ENCODE measurements around the gene TUBA4B. TPM values are rescaled to one million over a fixed set of nuclear protein-coding genes. Genes with fewer than 3 reads are reported as not detected.

TUBA4B gene
- total RNA-seq, 3 donors from 2014 or later (not counting 1 experiment from before 2014, with no cell fraction given) = not detected

GRCh38 chr2:219220652-219221402 is 32.2 kb upstream of the TUBA4B start:
- H3K4me1 Mint-ChIP-seq = peaks cover 6 to 28% of the 10 kb centered on the region in 2 donors
- H3K4me3 ChIP-seq (ENCODE audit: low read length) = no peak overlapping the region
- peaks cover 33% of the 10 kb centered on the region for H3K4me1 ChIP-seq (ENCODE audit: control insufficient read depth, insufficient read depth, low read length)
- H3K27ac ChIP-seq (ENCODE audit: low read length) = no peak overlapping the region
- peaks cover 7% of the 10 kb centered on the region for H3K36me3 Mint-ChIP-seq
- H3K36me3 ChIP-seq (ENCODE audit: control insufficient read depth, insufficient read depth, low read length) = peaks cover 55% of the 10 kb centered on the region
- no peaks in the 10 kb centered on the region for H3K9me3 ChIP-seq (ENCODE audit: control insufficient read depth, insufficient read depth, low read length)
- no peak for TF ChIP-seq CTCF (IDR thresholded peaks at IDR 0.05)
- no peak for DNase-seq
- no peaks in the 10 kb centered on the region for H3K27me3 ChIP-seq (ENCODE audit: control insufficient read depth, insufficient read depth, low read length)
- no peaks in the 10 kb centered on the region for H3K27me3 Mint-ChIP-seq (ENCODE audit: low read depth in 2 of 2)
- no peak for ATAC-seq
- H3K27ac Mint-ChIP-seq = peak overlapping the region in 1 of 2 donors; percentile 8
- H3K9me3 Mint-ChIP-seq = no peaks in the 10 kb centered on the region
- WGBS (ENCODE audit: insufficient coverage) = 93% methylated on average over 12 of the region's 19 CpGs
- intact Hi-C loops (cut with micrococcal nuclease) = no loop called here
- H3K4me3 Mint-ChIP-seq = no peak overlapping the region

- intact Hi-C loops (cut with micrococcal nuclease) = no loop called here
- no peaks in the 10 kb centered on the region for H3K27me3 Mint-ChIP-seq (ENCODE audit: low read depth in 2 of 2)
- no peaks in the 10 kb centered on the region for H3K9me3 Mint-ChIP-seq
- Histone ChIP-seq H3K27me3 (ENCODE audit: control insufficient read depth, insufficient read depth, low read length) (no peaks in the 10 kb centered on the region), H3K36me3 (ENCODE audit: control insufficient read depth, insufficient read depth, low read length) (peaks cover 60% of the 10 kb centered on the region), H3K9me3 (ENCODE audit: control insufficient read depth, insufficient read depth, low read length) (no peaks in the 10 kb centered on the region), H3K27ac (ENCODE audit: low read length) (no peak overlapping the region), H3K4me3 (ENCODE audit: low read length) (no peak overlapping the region), H3K4me1 (ENCODE audit: control insufficient read depth, insufficient read depth, low read length) (peaks cover 33% of the 10 kb centered on the region)
- H3K4me3 Mint-ChIP-seq = no peak overlapping the region
- no peak for ATAC-seq
- WGBS (ENCODE audit: insufficient coverage) = 96% methylated on average over 16 of the region's 16 CpGs
- no peak overlapping the region for H3K27ac Mint-ChIP-seq
- DNase-seq = no peak
- no peak for TF ChIP-seq CTCF (IDR thresholded peaks at IDR 0.05)
- peaks cover 6 to 28% of the 10 kb centered on the region in 2 donors for H3K4me1 Mint-ChIP-seq
- peaks cover 7% of the 10 kb centered on the region for H3K36me3 Mint-ChIP-seq
These were observed 31.0 kb upstream of the TUBA4B start for GRCh38 chr2:219221957-219222518.

GRCh38 chr2:219223831-219224610 is 29.0 kb upstream of the TUBA4B start:
- Mint-ChIP-seq H3K4me3 (no peak overlapping the region), H3K9me3 (no peaks in the 10 kb centered on the region), H3K4me1 (peaks cover 15 to 36% of the 10 kb centered on the region in 2 donors), H3K27ac (no peak overlapping the region), H3K36me3 (peaks cover 7% of the 10 kb centered on the region), H3K27me3 (ENCODE audit: low read depth in 2 of 2) (no peaks in the 10 kb centered on the region)
- Histone ChIP-seq H3K9me3 (ENCODE audit: control insufficient read depth, insufficient read depth, low read length) (no peaks in the 10 kb centered on the region), H3K4me1 (ENCODE audit: control insufficient read depth, insufficient read depth, low read length) (peaks cover 33% of the 10 kb centered on the region), H3K27me3 (ENCODE audit: control insufficient read depth, insufficient read depth, low read length) (no peaks in the 10 kb centered on the region), H3K4me3 (ENCODE audit: low read length) (no peak overlapping the region), H3K36me3 (ENCODE audit: control insufficient read depth, insufficient read depth, low read length) (peaks cover 60% of the 10 kb centered on the region), H3K27ac (ENCODE audit: low read length) (no peak overlapping the region)
- DNase-seq (no peak), ATAC-seq (no peak)
- no peak for TF ChIP-seq CTCF (IDR thresholded peaks at IDR 0.05)
- WGBS (ENCODE audit: insufficient coverage) = 96% methylated on average over 31 of the region's 31 CpGs
- intact Hi-C loops (cut with micrococcal nuclease) = no loop called here
